NCI-H446 (cell line): ENCODE results near the gene ERP29.
A peak's percentile ranks its signal among the peaks of the same experiment; 100 is the strongest.
"Not testable (repeated sequence)": the region's sequence is repeated elsewhere in the genome, so short reads cannot be mapped to it uniquely, and the experiment has no call there.

Experiments
- DNase-seq, 2 experiments: peaks; one replicate each; lab custom pipeline; 2025; lab: John Stamatoyannopoulos, UW

ERP29 gene

GRCh38 chr12:112001576-112001975, 11.7 kb upstream of the ERP29 start:
- DNase-seq, result no peak

- DNase-seq, result no peak
Measured at GRCh38 chr12:112004041-112004440, 9.2 kb upstream of the ERP29 start.

GRCh38 chr12:112005419-112006395, 7.5 kb upstream of the ERP29 start:
- no peak for DNase-seq

- DNase-seq, result no peak
Measured at GRCh38 chr12:112007945-112008344, 5.3 kb upstream of the ERP29 start.

- DNase-seq, result no peak
Measured at GRCh38 chr12:112008918-112009317, 4.3 kb upstream of the ERP29 start.

GRCh38 chr12:112009596-112009995, 3.6 kb upstream of the ERP29 start:
- DNase-seq, result not testable (repeated sequence)

GRCh38 chr12:112010415-112011344, 2.5 kb upstream of the ERP29 start:
- DNase-seq, result no peak

- DNase-seq, result no peak
Measured at GRCh38 chr12:112011685-112012084, 1.5 kb upstream of the ERP29 start.

GRCh38 chr12:112013601-112014402, 576 bp downstream of the ERP29 start:
- DNase-seq, result peak; percentile 7 to 58

GRCh38 chr12:112015938-112016337, 2.7 kb downstream of the ERP29 start:
- no peak for DNase-seq

- DNase-seq, result peak in 1 of 2 experiments; percentile 9
Measured at GRCh38 chr12:112017041-112017440, 3.8 kb downstream of the ERP29 start.

GRCh38 chr12:112018571-112019237, 5.5 kb downstream of the ERP29 start:
- DNase-seq, result no peak

- DNase-seq, result no peak
Measured at GRCh38 chr12:112020947-112021457, 7.8 kb downstream of the ERP29 start.

GRCh38 chr12:112022241-112023016, 9.2 kb downstream of the ERP29 start:
- no peak for DNase-seq

GRCh38 chr12:112023759-112024396, 10.7 kb downstream of the ERP29 start:
- DNase-seq, result no peak

GRCh38 chr12:112025808-112026375, 12.7 kb downstream of the ERP29 start:
- no peak for DNase-seq

- no peak for DNase-seq
Measured at GRCh38 chr12:112029301-112029700, 16.1 kb downstream of the ERP29 start.

GRCh38 chr12:112031472-112031871, 18.2 kb downstream of the ERP29 start:
- no peak for DNase-seq

GRCh38 chr12:112032292-112032691, 19.1 kb downstream of the ERP29 start:
- DNase-seq, result no peak
